ENCODE measurements around the gene ZYG11A.

- no peak for TF ChIP-seq EZH2 (IDR thresholded peaks at IDR 0.05; ENCODE audit: insufficient read depth, poor library complexity, severe bottlenecking)
- no peak for TF ChIP-seq EZH2phosphoT487 (IDR thresholded peaks at IDR 0.05; ENCODE audit: insufficient read depth, low read depth)
Observed at GRCh38 chr1:52857443-52857842, 14.9 kb downstream of the ZYG11A start.

Data from GM23248 (cell line).